Peyer's patch (tissue), 4 donors: Measurements from ENCODE around the gene SCYL1.

Source experiments
- CTCF ChIP-seq, 6 experiments: fragments of 450-650 bp in 4 of 6; fragments of 200-600 bp in 2 of 6; sonication (generic) in 1 of 6; IDR thresholded peaks; one replicate each; pipeline ENCODE4 v1.5.1; 2017 to 2019; ENCODE audit warnings: antibody characterized with exemption in 6 of 6, mild to moderate bottlenecking in 3 of 6, moderate library complexity in 1 of 6
- POLR2A ChIP-seq, 2 donors: fragments of 450-650 bp; IDR thresholded peaks; one replicate each; pipeline ENCODE4 v1.5.1; 2017; ENCODE audit warnings: antibody characterized with exemption in 2 of 2, mild to moderate bottlenecking in 2 of 2, moderate library complexity in 2 of 2

- TF ChIP-seq CTCF (IDR thresholded peaks at IDR 0.05) (no peak), POLR2A (IDR thresholded peaks at IDR 0.05) (no peak)
Observed at GRCh38 chr11:65584723-65585171, 59.9 kb downstream of the SCYL1 start.
